ENCODE results near the gene NOP16. TPM values are rescaled to one million over a fixed set of nuclear protein-coding genes. Genes with fewer than 3 reads are reported as not detected.

NOP16 gene
- total and polyA plus RNA-seq, 2 donors (not counting 1 experiment from before 2014, with no cell fraction given) = 11.1 to 26.3 TPM

GRCh38 chr5:176334031-176334770, 54.2 kb downstream of the NOP16 start:
- H2AFZ ChIP-seq (ENCODE audit: low read length) = no peak overlapping the region
- no peaks in the 10 kb centered on the region for H3K9me3 ChIP-seq (ENCODE audit: control insufficient read depth, insufficient read depth, low read depth, low read length)
- no peak overlapping the region for H3K4me3 ChIP-seq (replicated peaks in 1 of 4; ENCODE audit: control extremely low read depth in 1 of 4, insufficient read depth in 1 of 4, low read depth in 3 of 4, low read length in 4 of 4)
- no peaks in the 10 kb centered on the region for H4K20me1 ChIP-seq (ENCODE audit: control insufficient read depth, extremely low read depth, insufficient read depth, low read length)
- no peak for DNase-seq (ENCODE audit: low read depth in 2 of 2)
- H3K36me3 ChIP-seq (ENCODE audit: control insufficient read depth, insufficient read depth, low read length) = no peaks in the 10 kb centered on the region
- H3K79me2 ChIP-seq (ENCODE audit: control insufficient read depth, insufficient read depth, low read length) = no peaks in the 10 kb centered on the region
- no peaks in the 10 kb centered on the region for H3K27me3 ChIP-seq (ENCODE audit: control insufficient read depth, insufficient read depth, low read length)
- H3K4me1 ChIP-seq (ENCODE audit: control insufficient read depth, extremely low read depth, insufficient read depth, low read length) = no peaks in the 10 kb centered on the region
- TF ChIP-seq EZH2 (IDR thresholded peaks at IDR 0.05; ENCODE audit: low read length, missing control alignments) (no peak), CTCF (conservative IDR thresholded peaks at IDR 0.05 in 1 of 2, IDR thresholded peaks at IDR 0.05 in 1 of 2; ENCODE audit: low read depth in 1 of 2, low read length in 2 of 2) (no peak)
- no peak overlapping the region for H3K4me2 ChIP-seq (ENCODE audit: extremely low read depth, insufficient read depth, low read length)
- no peak overlapping the region for H3K9ac ChIP-seq (ENCODE audit: insufficient read depth, low read length)
- H3K27ac ChIP-seq (ENCODE audit: insufficient read depth, low read length) = no peak overlapping the region

Other genes with a start within 250 kb of the NOP16 start
- gene SIMC1, start 150.2 kb downstream of the NOP16 start, total RNA-seq = 4.4 and 4.6 TPM in 2 replicates
- gene SIMC1, start 150.2 kb downstream of the NOP16 start, polyA plus RNA-seq = 7.9 and 10.1 TPM in 2 replicates
- 59.1 and 89.5 TPM in 2 replicates for gene KIAA1191, start 26.8 kb downstream of the NOP16 start, total RNA-seq
- gene KIAA1191, start 26.8 kb downstream of the NOP16 start, polyA plus RNA-seq = 101 and 107 TPM in 2 replicates
- 9.8 and 11.1 TPM in 2 replicates for gene ARL10, start 23.1 kb downstream of the NOP16 start, total RNA-seq
- 3.0 and 3.4 TPM in 2 replicates for gene ARL10, start 23.1 kb downstream of the NOP16 start, polyA plus RNA-seq
- gene HIGD2A, start 153 bp upstream of the NOP16 start, total RNA-seq = 41.6 and 54.7 TPM in 2 replicates
- gene HIGD2A, start 153 bp upstream of the NOP16 start, polyA plus RNA-seq = 77.6 and 94.9 TPM in 2 replicates
- 74.2 and 94.3 TPM in 2 replicates for gene CLTB, start 27.9 kb upstream of the NOP16 start, total RNA-seq
- 90.8 and 116 TPM in 2 replicates for gene CLTB, start 27.9 kb upstream of the NOP16 start, polyA plus RNA-seq
- gene FAF2, start 59.8 kb upstream of the NOP16 start, total RNA-seq = 35.4 and 38.5 TPM in 2 replicates
- 54.7 and 55.5 TPM in 2 replicates for gene FAF2, start 59.8 kb upstream of the NOP16 start, polyA plus RNA-seq
- gene RNF44, start 148.8 kb upstream of the NOP16 start, total RNA-seq = 2.3 and 2.6 TPM in 2 replicates
- gene RNF44, start 148.8 kb upstream of the NOP16 start, polyA plus RNA-seq = 1.4 and 2.4 TPM in 2 replicates
- gene CDHR2, start 160.7 kb upstream of the NOP16 start, total RNA-seq = under 0.01 TPM in 1 of 2 replicates, not detected in the other
- gene CDHR2, start 160.7 kb upstream of the NOP16 start, polyA plus RNA-seq = not detected in 2 replicates
- 4.9 and 6.3 TPM in 2 replicates for gene GPRIN1, start 221.6 kb upstream of the NOP16 start, total RNA-seq
- 1.9 and 5.0 TPM in 2 replicates for gene GPRIN1, start 221.6 kb upstream of the NOP16 start, polyA plus RNA-seq
- 0.17 TPM in 1 of 2 replicates, not detected in the other for gene SNCB, start 241.9 kb upstream of the NOP16 start, total RNA-seq
- gene SNCB, start 241.9 kb upstream of the NOP16 start, polyA plus RNA-seq = 0.22 and 2.3 TPM in 2 replicates
- gene EIF4E1B, start 242.1 kb upstream of the NOP16 start, total RNA-seq = not detected in 2 replicates
- gene EIF4E1B, start 242.1 kb upstream of the NOP16 start, polyA plus RNA-seq = not detected in 2 replicates

Measured in fibroblast of lung (primary cell).